Subcutaneous adipose tissue (tissue), 4 donors: ENCODE data around the gene MYMX. TPM values are rescaled to one million over a fixed set of nuclear protein-coding genes. Genes with fewer than 3 reads are reported as not detected.

Source experiments
- CTCF ChIP-seq: fragments of 450-650 bp; IDR thresholded peaks from one replicate; pipeline ENCODE4 v1.5.1; 2016; ENCODE audit warnings: low read depth, mild to moderate bottlenecking, control low read depth, antibody characterized with exemption, moderate library complexity
- total RNA-seq, 4 donors: library from RNA; depleted of rRNA; stranded (reverse); fragments of >200 nt; gene quantifications; one replicate each; pipeline ENCODE4 v1.1.0, GENCODE V29; 2016

The MYMX gene
- total RNA-seq, 4 donors from 2014 or later = 0.98 to 2.6 (median 1.8) TPM

GRCh38 chr6:44176130-44176761 lies 40.5 kb upstream of the MYMX start:
- no peak for TF ChIP-seq CTCF

- no peak for TF ChIP-seq CTCF
Measured at GRCh38 chr6:44176762-44177509, 39.8 kb upstream of the MYMX start.

DNA sequence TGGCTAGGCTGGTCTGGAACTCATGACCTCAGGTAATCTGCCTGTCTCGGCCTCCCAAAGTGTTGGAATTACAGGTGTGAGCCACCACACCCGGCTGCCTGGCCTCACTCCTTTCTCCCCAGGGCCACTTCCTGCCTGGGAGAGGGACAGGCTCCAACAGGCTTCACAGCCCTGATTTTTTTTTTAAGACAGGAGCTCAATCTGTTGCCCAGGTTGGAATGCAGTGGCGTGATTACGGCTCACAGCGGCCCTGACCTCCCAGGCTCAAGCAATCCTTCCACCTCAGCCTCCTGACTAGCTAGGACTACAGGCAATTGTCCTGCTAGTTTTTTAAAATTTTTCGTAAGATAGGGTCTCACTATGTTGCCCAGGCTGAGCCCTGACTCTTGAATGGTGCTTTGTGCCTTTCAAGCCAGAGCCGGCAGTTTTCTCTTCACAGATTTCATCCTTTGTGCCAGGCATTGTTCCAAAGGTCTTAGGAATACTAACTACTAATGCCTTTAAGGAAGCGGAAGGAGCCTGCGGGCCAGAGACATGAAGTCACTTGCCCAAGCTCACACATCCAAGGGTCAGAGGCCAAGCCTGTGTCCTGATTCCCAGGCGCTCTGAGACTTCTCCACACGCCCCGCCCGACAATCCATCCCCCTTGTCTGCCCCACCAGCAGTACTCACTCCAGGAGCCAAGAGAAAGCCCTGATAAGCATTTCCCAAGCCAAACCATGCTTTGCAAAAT lies 38.9 kb upstream of the MYMX start:
- TF ChIP-seq CTCF = no peak

DNA sequence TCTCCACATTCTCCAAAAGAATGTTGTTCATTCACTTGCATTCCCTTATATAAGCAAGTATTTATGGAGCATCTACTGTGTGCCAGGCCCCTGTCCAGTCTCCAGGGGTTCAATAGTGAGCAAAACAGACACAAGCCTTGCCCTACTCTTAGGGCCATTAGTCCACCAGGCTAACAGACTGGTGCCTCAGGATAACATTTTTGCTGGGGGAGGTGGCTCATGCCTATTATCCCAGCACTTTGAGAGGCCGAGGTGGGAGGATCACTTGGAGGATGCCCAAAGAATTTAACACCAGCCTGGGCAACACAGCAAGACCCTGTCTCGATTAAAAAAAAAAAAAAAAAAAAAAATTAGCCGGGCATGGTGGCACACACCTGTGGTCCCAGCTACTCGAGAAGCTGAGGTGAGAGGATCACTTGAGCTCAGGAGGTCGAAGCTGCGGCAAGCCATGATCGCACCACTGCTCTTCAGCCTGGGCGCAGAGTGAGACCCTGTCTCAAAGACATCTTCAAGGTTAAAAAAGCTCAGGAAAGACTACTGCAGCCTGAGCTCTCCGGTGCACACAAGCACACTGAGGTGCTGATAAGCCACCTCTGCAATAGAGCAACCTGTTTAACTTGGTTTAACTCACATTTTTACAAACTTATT lies 38.2 kb upstream of the MYMX start:
- no peak for TF ChIP-seq CTCF

- no peak for TF ChIP-seq CTCF
Measured at GRCh38 chr6:44179072-44179536, 37.6 kb upstream of the MYMX start.

- no peak for TF ChIP-seq CTCF
Measured at GRCh38 chr6:44179648-44180047, 37.1 kb upstream of the MYMX start.

DNA sequence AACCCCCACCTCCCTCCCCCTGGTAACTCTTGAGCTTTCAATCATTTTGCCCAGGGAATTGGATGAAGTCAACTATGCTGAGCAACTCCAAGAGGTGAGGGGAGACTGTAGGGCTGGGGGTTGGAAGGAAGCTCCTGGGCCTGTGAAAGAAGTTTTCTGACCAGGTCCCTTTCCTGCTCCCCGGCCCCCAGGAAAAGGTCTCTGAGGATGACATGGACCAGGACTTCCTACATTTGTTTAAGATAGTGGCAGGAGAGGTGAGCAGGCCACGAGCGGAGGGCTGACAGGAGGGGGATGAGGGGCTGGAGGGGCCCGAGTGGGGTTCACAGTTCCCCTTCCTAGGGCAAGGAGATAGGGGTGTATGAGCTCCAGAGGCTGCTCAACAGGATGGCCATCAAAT lies 36.3 kb upstream of the MYMX start:
- TF ChIP-seq CTCF = no peak
